ENCODE measurements around the gene KISS1R. TPM values are rescaled to one million over a fixed set of nuclear protein-coding genes. Genes with fewer than 3 reads are reported as not detected.

The KISS1R gene
- polyA plus RNA-seq, 4 donors: 0.32 to 1.3 (median 1.00) TPM

- DNase-seq (ENCODE audit: low read depth in 4 of 4, low spot score in 2 of 4): no peak
These were observed 2.3 kb downstream of the KISS1R start for GRCh38 chr19:919199-920050.

DNA sequence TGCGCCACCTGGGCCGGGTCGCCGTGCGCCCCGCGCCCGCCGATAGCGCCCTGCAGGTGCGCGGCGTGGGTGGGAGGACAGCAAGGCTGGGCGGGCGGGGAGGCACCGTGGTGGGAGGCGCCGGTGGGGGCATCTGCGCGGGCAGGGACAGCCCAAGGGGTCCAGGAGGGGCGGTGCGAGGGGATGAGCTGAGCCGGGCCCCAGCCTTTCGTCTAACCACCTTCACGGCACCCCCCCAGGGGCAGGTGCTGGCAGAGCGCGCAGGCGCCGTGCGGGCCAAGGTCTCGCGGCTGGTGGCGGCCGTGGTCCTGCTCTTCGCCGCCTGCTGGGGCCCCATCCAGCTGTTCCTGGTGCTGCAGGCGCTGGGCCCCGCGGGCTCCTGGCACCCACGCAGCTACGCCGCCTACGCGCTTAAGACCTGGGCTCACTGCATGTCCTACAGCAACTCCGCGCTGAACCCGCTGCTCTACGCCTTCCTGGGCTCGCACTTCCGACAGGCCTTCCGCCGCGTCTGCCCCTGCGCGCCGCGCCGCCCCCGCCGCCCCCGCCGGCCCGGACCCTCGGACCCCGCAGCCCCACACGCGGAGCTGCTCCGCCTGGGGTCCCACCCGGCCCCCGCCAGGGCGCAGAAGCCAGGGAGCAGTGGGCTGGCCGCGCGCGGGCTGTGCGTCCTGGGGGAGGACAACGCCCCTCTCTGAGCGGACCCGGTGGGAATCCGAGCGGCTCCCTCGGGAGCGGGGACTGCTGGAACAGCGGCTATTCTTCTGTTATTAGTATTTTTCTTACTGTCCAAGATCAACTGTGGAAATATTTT, 3.1 kb downstream of the KISS1R start:
- no peak for DNase-seq (ENCODE audit: low read depth in 4 of 4, low spot score in 2 of 4)

GRCh38 chr19:924553-925086, 7.5 kb downstream of the KISS1R start:
- no peak for DNase-seq (ENCODE audit: low read depth in 4 of 4, low spot score in 2 of 4)

GRCh38 chr19:925087-925525, 8.0 kb downstream of the KISS1R start:
- peak in 1 of 4 donors; percentile 82 for DNase-seq (ENCODE audit: low read depth in 4 of 4, low spot score in 2 of 4)

GRCh38 chr19:925526-926322, 8.6 kb downstream of the KISS1R start, which contains the start of gene ARID3A:
ARID3A (plus strand) TSS chr19:926035; CDS start chr19:929529, 3,494 bp downstream.
- peak in 1 of 4 donors; percentile 83 for DNase-seq (ENCODE audit: low read depth in 4 of 4, low spot score in 2 of 4)

- DNase-seq (ENCODE audit: low read depth in 4 of 4, low spot score in 2 of 4): no peak
These were observed 9.1 kb downstream of the KISS1R start for GRCh38 chr19:926323-926588.

GRCh38 chr19:926589-927350, 9.6 kb downstream of the KISS1R start:
- no peak for DNase-seq (ENCODE audit: low read depth in 4 of 4, low spot score in 2 of 4)

DNA sequence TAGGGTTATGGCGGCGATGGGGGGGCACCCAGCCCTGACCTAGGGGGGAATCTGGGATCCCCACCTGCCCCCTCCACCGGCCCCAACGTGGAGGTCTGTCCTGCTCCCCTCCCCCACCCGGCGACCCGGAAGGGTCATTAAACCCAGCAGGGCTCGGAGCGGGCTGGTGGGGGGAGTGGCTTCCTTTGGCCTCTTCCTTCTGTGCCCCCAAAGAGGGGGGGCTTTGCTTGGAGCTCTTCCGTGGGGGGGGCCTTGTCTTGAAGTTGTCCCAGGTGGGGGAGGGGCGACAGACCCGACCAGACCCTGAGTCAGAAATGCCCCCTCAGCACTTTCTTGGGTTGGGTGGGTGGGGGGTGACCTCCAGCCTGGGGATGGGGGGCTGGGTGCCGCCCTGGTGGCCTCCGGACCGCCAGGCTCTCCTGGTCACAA, 10.2 kb downstream of the KISS1R start:
- no peak for DNase-seq (ENCODE audit: low read depth in 4 of 4, low spot score in 2 of 4)

DNA sequence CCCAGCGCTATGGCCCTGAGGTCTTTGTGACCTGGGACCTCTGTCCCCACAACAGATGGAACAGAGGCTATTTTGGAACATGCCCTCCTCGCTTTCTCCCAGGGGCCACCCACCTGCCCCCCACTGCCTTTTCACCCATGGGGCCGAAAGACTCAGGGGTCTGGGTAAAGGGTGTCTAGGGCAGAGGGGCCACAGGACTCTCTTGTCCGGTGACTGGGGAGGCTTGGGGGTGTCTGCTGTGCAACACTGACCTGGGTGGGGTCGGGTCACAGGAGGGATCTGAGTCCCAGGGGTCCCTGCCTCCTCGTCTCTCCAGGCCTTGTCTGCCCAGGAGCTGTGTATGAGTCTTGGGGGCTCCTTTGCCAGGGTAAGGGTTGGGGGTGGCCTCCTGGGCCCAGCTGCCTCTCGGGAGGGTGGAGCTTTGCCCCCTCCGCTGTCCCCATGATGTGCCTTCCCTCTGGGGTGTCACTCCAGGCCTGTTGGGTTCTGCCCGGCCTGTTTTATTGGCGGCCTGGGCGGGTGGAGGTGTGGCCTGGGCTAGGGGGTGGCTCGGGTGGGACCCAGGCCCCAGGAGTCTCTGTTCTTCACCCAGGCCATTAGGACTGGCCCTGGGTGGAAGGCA, 10.8 kb downstream of the KISS1R start:
- no peak for DNase-seq (ENCODE audit: low read depth in 4 of 4, low spot score in 2 of 4)

GRCh38 chr19:928471-929202, 11.5 kb downstream of the KISS1R start:
- no peak for DNase-seq (ENCODE audit: low read depth in 4 of 4, low spot score in 2 of 4)

GRCh38 chr19:929203-929890, 12.2 kb downstream of the KISS1R start:
- DNase-seq (ENCODE audit: low read depth in 4 of 4, low spot score in 2 of 4): no peak

- no peak for DNase-seq (ENCODE audit: low read depth in 4 of 4, low spot score in 2 of 4)
These were observed 12.7 kb downstream of the KISS1R start for GRCh38 chr19:929891-930258.

DNA sequence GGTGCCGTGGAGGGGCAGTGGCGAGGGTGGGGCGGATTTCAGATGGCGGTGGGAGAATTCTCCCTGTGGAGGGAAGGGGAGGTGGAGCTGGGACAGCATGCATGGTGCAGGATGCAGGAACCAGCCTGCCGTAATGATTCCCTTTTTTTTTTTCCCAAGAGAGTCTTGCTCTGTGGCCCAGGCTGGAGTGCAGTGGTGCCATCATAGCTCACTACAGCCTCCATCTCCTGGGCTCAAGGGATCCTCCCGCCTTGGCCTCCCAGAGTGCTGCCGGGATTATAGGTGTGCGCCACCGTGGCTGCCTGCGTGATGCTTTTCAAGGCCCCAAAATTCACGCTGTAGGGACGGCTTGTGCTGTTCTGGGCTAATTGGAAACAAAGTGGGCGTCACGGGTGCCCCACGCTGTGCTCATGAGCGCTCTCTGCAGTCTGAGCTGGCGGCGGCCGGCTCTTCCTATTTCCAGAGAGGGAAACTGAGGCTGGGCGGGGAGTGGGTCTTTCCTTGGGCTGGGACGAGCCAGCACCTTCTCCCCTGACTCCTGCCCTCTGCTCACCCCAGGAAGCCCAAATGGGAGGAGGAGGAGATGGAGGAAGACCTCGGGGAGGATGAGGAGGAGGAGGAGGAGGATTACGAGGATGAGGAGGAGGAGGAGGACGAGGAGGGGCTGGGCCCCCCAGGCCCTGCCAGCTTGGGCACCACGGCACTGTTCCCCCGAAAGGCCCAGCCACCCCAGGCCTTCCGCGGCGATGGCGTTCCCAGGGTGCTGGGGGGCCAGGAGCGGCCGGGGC, 14.9 kb downstream of the KISS1R start:
- DNase-seq (ENCODE audit: low read depth in 4 of 4, low spot score in 2 of 4): no peak

DNA sequence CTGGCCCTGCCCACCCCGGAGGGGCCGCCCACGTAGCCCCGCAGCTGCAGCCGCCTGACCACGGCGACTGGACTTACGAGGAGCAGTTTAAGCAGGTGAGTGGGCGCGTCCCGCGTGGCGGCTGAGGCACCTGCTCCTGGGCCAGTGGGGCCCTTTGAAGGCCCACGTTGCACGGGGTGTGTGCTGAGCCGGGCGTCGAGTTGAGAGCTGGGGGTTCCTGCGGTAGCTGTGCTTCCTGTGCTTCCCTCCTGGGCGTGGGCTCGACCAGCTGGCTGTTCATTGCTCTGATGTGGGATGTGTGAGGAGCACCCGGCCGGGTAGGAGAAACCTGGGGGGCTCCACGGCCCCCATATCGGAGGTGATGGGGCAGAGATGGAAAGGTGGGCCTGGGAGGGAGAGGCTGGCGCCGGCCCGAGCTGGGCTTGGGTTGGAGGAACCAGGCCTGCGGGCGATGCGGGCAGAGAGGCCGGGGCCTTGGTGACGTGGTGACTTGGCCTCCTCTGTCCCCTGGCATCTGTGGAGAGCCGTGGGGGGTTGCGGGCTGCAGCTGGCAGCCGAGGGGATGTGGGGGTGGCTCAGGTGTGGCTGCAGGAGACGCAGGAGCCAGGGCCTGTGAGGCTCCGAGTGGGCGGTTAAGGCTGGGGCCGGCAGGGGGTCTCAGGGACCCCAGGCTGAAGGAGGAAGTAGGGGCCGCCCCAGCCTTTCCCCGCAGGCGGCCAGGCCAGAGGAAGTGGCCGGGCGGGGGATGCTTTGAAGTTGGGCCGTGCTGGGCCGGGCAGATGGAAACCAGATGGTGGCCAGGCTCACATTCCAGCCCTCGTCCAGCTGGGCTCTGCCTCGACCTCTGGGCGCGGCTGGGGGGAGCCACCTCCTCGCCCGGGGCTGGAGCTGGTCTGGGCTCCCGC, 15.8 kb downstream of the KISS1R start:
- DNase-seq (ENCODE audit: low read depth in 4 of 4, low spot score in 2 of 4): peak in 1 of 4 donors; percentile 85

DNA sequence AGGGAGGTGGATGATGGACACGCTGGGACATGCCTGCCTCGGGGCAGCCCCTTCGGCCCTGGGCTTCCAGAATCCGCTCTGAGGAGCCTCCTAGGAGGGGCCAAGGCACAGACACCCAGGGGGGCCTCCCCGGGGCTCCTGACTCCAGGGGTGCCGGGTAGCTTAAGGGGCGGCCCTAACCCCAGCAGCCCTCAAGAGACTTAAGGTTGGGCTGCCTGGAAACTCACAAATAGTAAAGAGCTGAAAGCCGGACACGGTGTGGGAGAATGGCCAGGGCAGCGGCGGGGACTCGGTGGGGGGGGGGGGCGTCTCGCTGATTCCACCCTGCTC, 16.4 kb downstream of the KISS1R start:
- DNase-seq (ENCODE audit: low read depth in 4 of 4, low spot score in 2 of 4): no peak

- DNase-seq (ENCODE audit: low read depth in 4 of 4, low spot score in 2 of 4): no peak
These were observed 17.2 kb downstream of the KISS1R start for GRCh38 chr19:934197-934840.

Data from left renal cortex interstitium (tissue), 4 donors.